GM21526 (cell line): ENCODE measurements around the gene ACLY.

Experiments used
- ATAC-seq: cut with Tn5 transposase; IDR thresholded peaks from one replicate; pipeline ENCODE4 v1.9.1; 2021; ENCODE audit warnings: moderate library complexity; ENCODE audit not compliant: unreplicated experiment, low FRiP score

Gene ACLY

GRCh38 chr17:41918314-41919164, at the start of gene ACLY:
ACLY (minus strand) TSS chr17:41918951; CDS start chr17:41913873, 5,078 bp downstream.
- peak; percentile 86 for ATAC-seq

DNA sequence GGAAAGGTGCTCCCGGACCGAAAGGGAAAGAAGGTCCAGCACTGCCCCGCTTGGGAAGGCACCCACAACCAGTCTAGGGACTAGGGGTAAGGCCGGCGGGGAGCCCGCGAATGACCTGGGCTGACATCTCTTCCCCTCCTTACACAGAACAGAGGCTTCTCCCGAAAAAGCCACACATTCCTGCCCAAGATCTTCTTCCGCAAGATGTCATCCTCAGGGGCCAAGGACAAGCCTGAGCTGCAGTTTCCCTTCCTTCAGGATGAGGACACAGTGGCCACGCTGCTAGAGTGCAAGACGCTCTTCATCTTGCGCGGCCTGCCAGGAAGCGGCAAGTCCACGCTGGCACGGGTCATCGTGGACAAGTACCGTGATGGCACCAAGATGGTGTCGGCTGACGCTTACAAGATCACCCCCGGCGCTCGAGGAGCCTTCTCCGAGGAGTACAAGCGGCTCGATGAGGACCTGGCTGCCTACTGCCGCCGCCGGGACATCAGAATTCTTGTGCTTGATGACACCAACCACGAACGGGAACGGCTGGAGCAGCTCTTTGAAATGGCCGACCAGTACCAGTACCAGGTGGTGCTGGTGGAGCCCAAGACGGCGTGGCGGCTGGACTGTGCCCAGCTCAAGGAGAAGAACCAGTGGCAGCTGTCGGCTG, 49.3 kb upstream of the ACLY start:
- no peak for ATAC-seq

DNA sequence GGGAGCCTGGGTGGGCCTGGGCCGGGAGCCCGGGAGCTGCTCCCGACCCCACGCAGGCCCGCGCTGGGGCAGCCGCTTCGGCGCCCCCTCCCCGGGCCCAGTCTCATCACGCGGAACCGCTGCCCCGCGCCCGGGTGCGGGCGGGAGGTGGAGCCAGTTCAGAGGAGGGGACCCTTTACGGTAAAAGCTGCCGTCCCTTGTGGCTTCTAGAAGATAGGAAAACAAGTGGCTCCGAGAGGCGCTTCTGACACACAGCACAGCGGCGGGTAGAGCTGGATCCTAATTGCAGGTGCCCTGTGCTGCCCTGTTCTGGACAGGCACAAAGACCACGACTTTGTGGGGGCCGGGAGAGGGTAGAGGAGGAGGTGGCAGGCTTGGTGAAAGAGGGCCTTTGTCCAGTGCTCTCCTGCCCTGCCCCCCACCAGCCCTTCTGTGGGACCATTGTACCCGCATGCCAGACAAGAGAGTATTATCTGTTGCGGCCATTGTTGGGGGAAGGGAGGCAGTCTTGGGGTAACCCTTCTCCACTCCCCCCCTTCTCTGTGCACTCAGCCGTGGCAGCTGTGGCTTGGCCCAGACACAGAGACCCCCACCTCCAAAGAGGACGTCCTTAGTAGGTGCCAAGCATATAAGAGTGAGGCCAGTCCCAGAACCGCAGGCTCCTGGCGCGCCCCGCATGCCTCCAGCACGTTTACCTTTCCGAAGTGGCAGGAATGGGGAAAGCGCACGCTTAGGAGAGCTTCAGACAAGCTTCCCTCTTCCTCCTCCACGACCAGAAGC, 48.6 kb upstream of the ACLY start:
- ATAC-seq: peak; percentile 12

GRCh38 chr17:41966463-41967140, 47.9 kb upstream of the ACLY start, which contains the start of gene CNP:
CNP (plus strand) TSS chr17:41966795; CDS start chr17:41966885, 90 bp downstream.
- ATAC-seq: peak; percentile 53

GRCh38 chr17:41965694-41966462, 47.1 kb upstream of the ACLY start:
- no peak for ATAC-seq

DNA sequence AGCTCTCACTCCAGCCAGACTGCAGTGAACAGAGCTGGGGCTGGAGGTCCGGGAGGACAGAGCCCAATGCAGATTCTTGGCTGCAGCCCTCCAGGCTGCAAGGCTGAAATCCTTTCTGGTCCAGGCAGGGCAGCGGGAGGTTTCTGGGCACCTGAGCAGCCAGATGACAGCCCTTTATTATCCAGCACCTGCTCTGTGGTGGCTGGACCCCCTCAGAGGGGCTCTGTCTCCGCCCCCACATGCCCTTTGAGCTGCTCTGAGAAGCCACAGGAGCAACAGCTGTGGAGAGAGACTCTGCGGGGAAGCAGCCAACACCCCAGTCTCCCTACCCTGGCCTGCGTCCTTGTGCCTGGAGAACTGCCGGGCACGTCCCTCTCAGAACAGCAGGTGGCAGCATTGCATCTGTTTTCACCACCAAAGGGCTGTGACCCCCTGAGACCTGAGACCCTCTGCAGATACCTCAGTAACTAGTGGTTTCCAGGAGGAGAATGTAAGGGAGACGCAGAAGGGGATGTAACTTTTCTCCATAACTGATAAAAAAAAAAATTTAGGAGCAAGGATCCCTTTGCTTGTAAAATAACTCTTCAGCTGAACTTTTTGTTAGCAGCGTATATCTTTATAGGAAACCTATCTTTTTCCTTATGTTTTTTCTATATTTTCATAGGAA, 44.1 kb upstream of the ACLY start:
- ATAC-seq: no peak

- no peak for ATAC-seq
Measured at GRCh38 chr17:41962111-41962510, 43.4 kb upstream of the ACLY start.

DNA sequence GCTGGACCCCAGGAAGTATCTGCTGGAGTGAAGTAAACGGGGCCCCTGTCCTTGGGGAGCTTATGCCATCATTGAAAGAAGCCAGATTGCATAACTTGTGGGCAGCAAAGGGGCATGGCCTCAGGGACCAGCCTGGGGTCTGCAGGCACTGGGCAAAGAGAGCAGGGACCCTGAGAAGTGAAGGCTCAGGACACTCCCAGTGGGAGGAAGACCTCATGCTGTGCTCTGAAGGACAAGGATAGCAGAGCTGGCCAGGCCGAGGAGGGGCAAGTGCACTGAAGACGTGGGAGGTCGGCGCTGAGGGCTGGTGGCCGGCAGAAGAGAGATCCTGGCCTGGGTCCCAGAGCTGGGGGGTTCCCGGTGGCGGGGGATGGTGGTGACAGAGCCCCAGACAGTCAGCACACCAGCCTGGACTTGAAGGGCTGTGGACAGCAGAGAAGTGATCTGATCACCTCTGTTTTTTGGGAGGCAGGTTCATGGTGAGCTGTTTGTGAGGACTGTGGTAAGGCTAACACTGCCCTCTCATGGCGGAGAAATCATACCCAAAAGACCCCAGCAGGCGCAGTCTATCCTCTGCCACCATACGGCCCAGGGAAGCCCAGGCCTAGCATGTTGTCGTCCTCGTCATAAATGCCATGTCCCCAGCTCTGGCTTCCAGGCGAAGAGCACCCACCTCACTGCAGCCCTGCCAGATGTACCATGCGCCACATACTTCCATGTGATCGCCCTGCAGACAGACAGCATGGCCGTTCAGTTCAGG, 40.8 kb upstream of the ACLY start:
- no peak for ATAC-seq

GRCh38 chr17:41959030-41959335, 40.2 kb upstream of the ACLY start:
- no peak for ATAC-seq

DNA sequence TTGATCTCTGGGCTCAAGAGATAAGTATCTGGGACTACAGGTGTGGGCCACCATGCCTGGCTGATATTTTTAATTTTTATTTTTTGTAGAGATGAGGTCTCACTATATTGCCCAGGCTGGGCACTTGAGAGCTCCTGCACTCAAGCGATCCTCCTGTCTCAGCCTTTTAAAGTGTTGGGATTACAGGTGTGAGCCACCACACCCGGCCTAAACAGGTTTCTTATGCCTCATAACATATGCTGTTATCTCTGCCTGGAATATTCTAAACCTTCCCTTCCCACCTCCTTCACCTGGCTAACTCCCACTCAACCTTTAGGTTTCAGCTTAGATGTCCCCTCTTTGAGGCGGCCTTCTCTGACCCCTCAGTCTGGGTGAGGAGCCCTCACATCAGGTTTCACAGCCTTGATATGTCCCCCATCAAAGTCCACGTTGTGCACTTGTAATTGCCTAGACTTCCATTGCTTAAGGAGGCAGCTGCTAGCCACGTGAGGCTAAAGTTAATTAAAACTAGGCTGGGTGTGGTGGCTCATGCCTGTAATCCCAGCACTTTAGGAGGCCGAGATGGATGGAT, 39.2 kb upstream of the ACLY start:
- no peak for ATAC-seq

- ATAC-seq: no peak
Measured at GRCh38 chr17:41957031-41957868, 38.5 kb upstream of the ACLY start.

- ATAC-seq: no peak
Measured at GRCh38 chr17:41956522-41956921, 37.8 kb upstream of the ACLY start.

DNA sequence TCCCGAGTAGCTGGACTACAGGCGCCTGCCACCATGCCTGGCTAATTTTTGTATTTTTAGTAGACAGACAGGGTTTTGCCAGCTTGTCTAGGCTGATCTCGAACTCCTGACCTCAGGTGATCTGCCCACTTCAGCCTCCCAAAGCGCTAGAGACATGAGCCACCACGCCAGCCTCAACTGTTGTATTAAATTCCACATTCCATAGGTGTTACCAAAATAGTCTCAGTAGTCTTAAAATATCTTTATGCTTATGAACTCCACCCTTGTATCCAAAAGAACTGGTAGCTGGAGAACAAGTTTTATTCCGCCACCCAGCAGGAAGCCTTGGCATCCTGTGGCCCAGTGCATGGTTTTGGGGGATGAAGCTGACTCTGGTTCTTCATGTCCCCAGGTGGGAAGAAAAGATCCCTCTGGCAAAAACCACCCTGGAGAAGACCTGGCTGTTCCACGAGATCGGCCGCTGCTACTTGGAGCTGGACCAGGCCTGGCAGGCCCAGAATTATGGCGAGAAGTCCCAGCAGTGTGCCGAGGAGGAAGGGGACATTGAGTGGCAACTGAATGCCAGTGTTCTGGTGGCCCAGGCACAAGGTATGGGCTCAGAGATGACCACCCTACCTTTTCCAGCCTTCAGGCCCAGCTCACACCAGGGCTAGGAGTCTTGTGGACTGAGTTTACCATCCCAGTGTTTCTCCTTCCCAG, 30.2 kb upstream of the ACLY start:
- ATAC-seq: no peak

- ATAC-seq: no peak
Measured at GRCh38 chr17:41944943-41945342, 26.2 kb upstream of the ACLY start.

GRCh38 chr17:41943492-41943891, 24.7 kb upstream of the ACLY start:
- ATAC-seq: no peak

- no peak for ATAC-seq
Measured at GRCh38 chr17:41942626-41943373, 24.0 kb upstream of the ACLY start.
